Endodermal cell (in vitro differentiated cells): ENCODE data around the gene EP400. TPM values are rescaled to one million over a fixed set of nuclear protein-coding genes. Genes with fewer than 3 reads are reported as not detected.
"Not testable (repeated sequence)": the region's sequence is repeated elsewhere in the genome, so short reads cannot be mapped to it uniquely, and the experiment has no call there.

Experiments used
- DNase-seq: peaks from one replicate; pipeline ENCODE4 v3.0.0-alpha.2; 2017
- H3K27ac ChIP-seq: 2 replicates; pipeline ENCODE4 v1.5.1; 2013; ENCODE audit warnings: mild to moderate bottlenecking, low read depth, low read length, moderate library complexity
- H3K27me3 ChIP-seq: 2 replicates; pipeline ENCODE4 v1.6.1; 2013; ENCODE audit warnings: mild to moderate bottlenecking, low read length, moderate library complexity; ENCODE audit not compliant: insufficient read depth, control insufficient read depth, poor library complexity, severe bottlenecking
- H3K36me3 ChIP-seq: 2 replicates; pipeline ENCODE4 v1.7.0; 2013; ENCODE audit warnings: mild to moderate bottlenecking, low read length, moderate library complexity; ENCODE audit not compliant: control insufficient read depth, insufficient read depth
- H3K4me1 ChIP-seq: one replicate; pipeline ENCODE4 v1.7.0; 2013; ENCODE audit warnings: low read length; ENCODE audit not compliant: control insufficient read depth, insufficient read depth
- H3K4me3 ChIP-seq: 2 replicates; pipeline ENCODE4 v1.5.1; 2013; ENCODE audit warnings: mild to moderate bottlenecking, low read length, moderate library complexity
- H3K9ac ChIP-seq: 2 replicates; pipeline ENCODE4 v1.6.1; 2013; ENCODE audit warnings: mild to moderate bottlenecking, low read length, moderate library complexity; ENCODE audit not compliant: poor library complexity, severe bottlenecking; ENCODE audit errors: extremely low read depth
- H3K9me3 ChIP-seq: 2 replicates; pipeline ENCODE4 v1.6.1; 2013; ENCODE audit warnings: mild to moderate bottlenecking, low read length, moderate library complexity; ENCODE audit not compliant: control insufficient read depth
- H3K27ac Mint-ChIP-seq: 2 replicates; pipeline ENCODE4 v1.8.0; 2020; ENCODE audit warnings: mixed read lengths
- H3K27me3 Mint-ChIP-seq: 2 replicates; pipeline ENCODE4 v1.8.0; 2021; ENCODE audit warnings: mild to moderate bottlenecking, mixed read lengths; ENCODE audit not compliant: insufficient read depth
- H3K36me3 Mint-ChIP-seq: 2 replicates; pipeline ENCODE4 v1.8.0; 2020; ENCODE audit warnings: low read depth, mixed read lengths
- H3K4me1 Mint-ChIP-seq: 2 replicates; pipeline ENCODE4 v1.8.0; 2020; ENCODE audit warnings: mixed read lengths
- H3K4me3 Mint-ChIP-seq: 2 replicates; pipeline ENCODE4 v1.8.0; 2020; ENCODE audit warnings: mild to moderate bottlenecking, moderate library complexity, mixed read lengths
- H3K9me3 Mint-ChIP-seq: 2 replicates; pipeline ENCODE4 v1.8.0; 2020; ENCODE audit warnings: mild to moderate bottlenecking, mixed read lengths
- WGBS, 2 experiments: methylation state at CpG; one replicate each; pipeline versions ENCODE4 v1.1.5 to v1.1.7; 2013; ENCODE audit warnings: missing lambda C conversion rate in 2 of 2, mixed read lengths in 1 of 2; ENCODE audit not compliant: insufficient coverage in 1 of 2, insufficient read length in 1 of 2; 5-methylcytosine and 5-hydroxymethylcytosine counted together
- total RNA-seq, 2 donors: library from RNA; stranded (reverse); fragmentation: NEBNext Ultra II Directional in 1 of 2; extraction: Animal tissue kit (Norgen Biotek cat#: 25700) in 1 of 2; gene quantifications; 2 replicates in 1 of 2; 3 replicates in 1 of 2; pipeline ENCODE4 v1.2.1, GENCODE V29; 2021
- TF ChIP-seq, protein P1 (sequence below): fragments of 200-600 bp; sonication (generic); conservative IDR thresholded peaks from 2 replicates; pipeline ENCODE4 v1.5.0; 2021; ENCODE audit warnings: antibody characterized with exemption, mild to moderate bottlenecking

The EP400 gene
- total RNA-seq, 2 donors from 2014 or later, result 64.7 to 78.3 TPM

- no peak overlapping the region for H3K4me3 ChIP-seq
- Mint-ChIP-seq H3K36me3 (peaks cover 45% of the 10 kb centered on the region), H3K27ac (no peak overlapping the region), H3K27me3 (no peaks in the 10 kb centered on the region), H3K4me1 (peaks cover 5% of the 10 kb centered on the region), H3K4me3 (no peak overlapping the region), H3K9me3 (no peaks in the 10 kb centered on the region)
- DNase-seq, result no peak
- H3K9me3 ChIP-seq, result no peaks in the 10 kb centered on the region
- WGBS, 2 experiments, result 95 to 98% methylated on average over 7 to 8 of the region's 8 CpGs
- no peaks in the 10 kb centered on the region for H3K4me1 ChIP-seq
- peaks cover 44% of the 10 kb centered on the region for H3K36me3 ChIP-seq
- TF ChIP-seq, protein P1, sequence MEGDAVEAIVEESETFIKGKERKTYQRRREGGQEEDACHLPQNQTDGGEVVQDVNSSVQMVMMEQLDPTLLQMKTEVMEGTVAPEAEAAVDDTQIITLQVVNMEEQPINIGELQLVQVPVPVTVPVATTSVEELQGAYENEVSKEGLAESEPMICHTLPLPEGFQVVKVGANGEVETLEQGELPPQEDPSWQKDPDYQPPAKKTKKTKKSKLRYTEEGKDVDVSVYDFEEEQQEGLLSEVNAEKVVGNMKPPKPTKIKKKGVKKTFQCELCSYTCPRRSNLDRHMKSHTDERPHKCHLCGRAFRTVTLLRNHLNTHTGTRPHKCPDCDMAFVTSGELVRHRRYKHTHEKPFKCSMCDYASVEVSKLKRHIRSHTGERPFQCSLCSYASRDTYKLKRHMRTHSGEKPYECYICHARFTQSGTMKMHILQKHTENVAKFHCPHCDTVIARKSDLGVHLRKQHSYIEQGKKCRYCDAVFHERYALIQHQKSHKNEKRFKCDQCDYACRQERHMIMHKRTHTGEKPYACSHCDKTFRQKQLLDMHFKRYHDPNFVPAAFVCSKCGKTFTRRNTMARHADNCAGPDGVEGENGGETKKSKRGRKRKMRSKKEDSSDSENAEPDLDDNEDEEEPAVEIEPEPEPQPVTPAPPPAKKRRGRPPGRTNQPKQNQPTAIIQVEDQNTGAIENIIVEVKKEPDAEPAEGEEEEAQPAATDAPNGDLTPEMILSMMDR, result no peak
- H3K27ac ChIP-seq, result no peak overlapping the region
- H3K27me3 ChIP-seq, result no peaks in the 10 kb centered on the region
- H3K9ac ChIP-seq, result no peak overlapping the region
These were observed 129.5 kb downstream of the EP400 start for GRCh38 chr12:132079200-132079599.

DNA sequence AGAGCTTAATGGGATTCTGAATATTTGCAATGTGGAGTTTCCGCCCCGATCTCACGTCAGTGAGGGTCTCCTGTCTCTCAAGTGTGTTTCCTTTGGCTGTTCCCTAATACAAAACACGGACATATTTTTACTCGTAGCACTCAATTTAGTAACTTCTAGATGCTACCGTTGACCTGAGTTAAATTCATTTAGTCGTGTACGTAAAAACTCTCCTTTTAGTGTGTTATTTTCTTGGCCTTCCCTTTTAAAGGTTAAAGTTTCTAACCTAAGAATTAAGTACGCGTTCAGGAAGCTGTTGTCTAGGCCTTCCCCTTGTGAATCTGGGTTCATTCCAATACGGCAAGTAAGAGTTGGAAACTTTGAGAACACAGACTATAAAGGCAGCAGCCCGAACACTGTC is 130.0 kb downstream of the EP400 start:
- Histone ChIP-seq H3K4me3 (no peak overlapping the region), H3K36me3 (peaks cover 44% of the 10 kb centered on the region), H3K9ac (no peak overlapping the region), H3K27me3 (no peaks in the 10 kb centered on the region), H3K9me3 (no peaks in the 10 kb centered on the region), H3K4me1 (no peaks in the 10 kb centered on the region), H3K27ac (no peak overlapping the region)
- Mint-ChIP-seq H3K4me1 (peaks cover 5% of the 10 kb centered on the region), H3K9me3 (no peaks in the 10 kb centered on the region), H3K36me3 (peaks cover 40% of the 10 kb centered on the region), H3K4me3 (no peak overlapping the region), H3K27ac (no peak overlapping the region), H3K27me3 (no peaks in the 10 kb centered on the region)
- TF ChIP-seq, protein P1, result no peak
- DNase-seq, result no peak
- 96 to 97% methylated on average over 12 of the region's 12 CpGs for WGBS, 2 experiments

DNA sequence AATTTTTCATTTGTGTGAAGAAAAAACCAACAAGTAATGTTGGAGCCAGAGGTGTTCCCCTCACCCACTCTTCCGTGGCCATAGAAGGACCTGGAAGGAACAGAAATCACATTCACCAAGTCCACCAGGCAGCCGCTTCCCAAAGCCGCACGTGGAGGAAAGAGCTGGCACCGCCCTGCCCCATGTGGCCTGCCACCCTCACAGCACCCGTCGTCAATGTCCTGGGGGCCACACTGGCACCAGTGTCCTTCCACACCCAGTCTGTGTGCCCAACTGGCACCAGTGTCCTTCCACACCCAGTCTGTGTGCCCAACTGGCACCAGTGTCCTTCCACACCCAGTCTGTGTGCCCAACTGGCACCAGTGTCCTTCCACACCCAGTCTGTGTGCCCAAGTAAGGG is 130.8 kb downstream of the EP400 start:
- H3K27me3 Mint-ChIP-seq, H3K9me3 ChIP-seq, H3K27ac Mint-ChIP-seq, H3K4me1 ChIP-seq, H3K27ac ChIP-seq, DNase-seq, H3K27me3 ChIP-seq, H3K9ac ChIP-seq, H3K4me3 Mint-ChIP-seq, H3K9me3 Mint-ChIP-seq, H3K4me3 ChIP-seq: not testable (repeated sequence)
- 90% methylated on average over 7 of the region's 7 CpGs; no CpG with 5 or more reads in 1 of the 2 experiments for WGBS, 2 experiments
- peaks cover 48% of the 10 kb centered on the region for H3K36me3 ChIP-seq
- Mint-ChIP-seq H3K4me1 (peaks cover 12% of the 10 kb centered on the region), H3K36me3 (peaks cover 40% of the 10 kb centered on the region)

GRCh38 chr12:132081423-132081822 is 131.7 kb downstream of the EP400 start:
- H3K9me3 Mint-ChIP-seq, result no peaks in the 10 kb centered on the region
- H3K4me3 Mint-ChIP-seq, result no peak overlapping the region
- Histone ChIP-seq H3K9ac (no peak overlapping the region), H3K36me3 (peaks cover 44% of the 10 kb centered on the region), H3K27me3 (no peaks in the 10 kb centered on the region), H3K4me1 (peaks cover 4% of the 10 kb centered on the region), H3K4me3 (no peak overlapping the region), H3K9me3 (no peaks in the 10 kb centered on the region), H3K27ac (no peak overlapping the region)
- WGBS, 2 experiments, result 80 to 91% methylated on average over 6 to 9 of the region's 9 CpGs
- H3K27me3 Mint-ChIP-seq, result no peaks in the 10 kb centered on the region
- H3K27ac Mint-ChIP-seq, result no peak overlapping the region
- peaks cover 34% of the 10 kb centered on the region for H3K36me3 Mint-ChIP-seq
- TF ChIP-seq, protein P1, result no peak
- peaks cover 12% of the 10 kb centered on the region for H3K4me1 Mint-ChIP-seq
- no peak for DNase-seq
